SH-SY5Y (cell line): ENCODE data around the gene BPIFB1.

ENCODE experiments used
- GATA2 ChIP-seq: IDR thresholded peaks from 2 replicates; pipeline ENCODE4 v1.6.1; 2011; ENCODE audit warnings: mild to moderate bottlenecking, low read depth, low read length
- GATA3 ChIP-seq: IDR thresholded peaks from 2 replicates; pipeline ENCODE4 v1.6.1; 2011; ENCODE audit warnings: low read depth, mild to moderate bottlenecking, low read length, moderate library complexity

BPIFB1 gene

GRCh38 chr20:33280000-33280680 lies 2.9 kb upstream of the BPIFB1 start:
- TF ChIP-seq GATA3 (no peak), GATA2 (no peak)

GRCh38 chr20:33280775-33281174 lies 2.2 kb upstream of the BPIFB1 start:
- TF ChIP-seq GATA3 (no peak), GATA2 (no peak)

- TF ChIP-seq GATA2 (no peak), GATA3 (no peak)
Observed at GRCh38 chr20:33281550-33282146, 1.4 kb upstream of the BPIFB1 start.

- TF ChIP-seq GATA2 (no peak), GATA3 (no peak)
Observed at GRCh38 chr20:33282196-33282934, 649 bp upstream of the BPIFB1 start.

- TF ChIP-seq GATA3, result no peak
- no peak for TF ChIP-seq GATA2
Observed at GRCh38 chr20:33284284-33284683, 1.3 kb downstream of the BPIFB1 start.

- TF ChIP-seq GATA3 (no peak), GATA2 (no peak)
Observed at GRCh38 chr20:33284937-33285336, 1.9 kb downstream of the BPIFB1 start.

- TF ChIP-seq GATA3, result no peak
Observed at GRCh38 chr20:33285861-33286495, 3.0 kb downstream of the BPIFB1 start.

- TF ChIP-seq GATA3 (no peak), GATA2 (no peak)
Observed at GRCh38 chr20:33287884-33288283, 4.9 kb downstream of the BPIFB1 start.

GRCh38 chr20:33290852-33291251 lies 7.8 kb downstream of the BPIFB1 start:
- TF ChIP-seq GATA3 (no peak), GATA2 (no peak)

GRCh38 chr20:33291416-33291815 lies 8.4 kb downstream of the BPIFB1 start:
- no peak for TF ChIP-seq GATA2
- no peak for TF ChIP-seq GATA3

GRCh38 chr20:33291830-33292355 lies 8.9 kb downstream of the BPIFB1 start:
- TF ChIP-seq GATA2 (no peak), GATA3 (no peak)

GRCh38 chr20:33296206-33296605 lies 13.2 kb downstream of the BPIFB1 start:
- TF ChIP-seq GATA2, result no peak
- no peak for TF ChIP-seq GATA3

GRCh38 chr20:33298391-33298790 lies 15.4 kb downstream of the BPIFB1 start:
- TF ChIP-seq GATA2 (no peak), GATA3 (no peak)

GRCh38 chr20:33299111-33299603 lies 16.1 kb downstream of the BPIFB1 start:
- no peak for TF ChIP-seq GATA2
- TF ChIP-seq GATA3, result no peak
